Panc1 (cell line): Measurements from ENCODE around the gene PKP4.

Experiments
- POLR2AphosphoS5 ChIP-seq: IDR thresholded peaks from 2 replicates; pipeline ENCODE4 v1.6.1; 2012; ENCODE audit warnings: mild to moderate bottlenecking, low read depth, low read length, moderate library complexity
- REST ChIP-seq, 2 experiments: IDR thresholded peaks; 2 replicates each; pipeline ENCODE4 v1.6.1; 2011 to 2012; ENCODE audit warnings: low read depth in 2 of 2, control low read depth in 1 of 2, low read length in 1 of 2, mild to moderate bottlenecking in 1 of 2, moderate library complexity in 1 of 2; ENCODE audit not compliant: insufficient read depth in 1 of 2
- SIN3A ChIP-seq: IDR thresholded peaks from 2 replicates; pipeline ENCODE4 v1.6.1; 2012; ENCODE audit warnings: low read depth, mild to moderate bottlenecking, low read length, moderate library complexity, borderline replicate concordance; ENCODE audit not compliant: insufficient read depth
- TF ChIP-seq, protein P1 (sequence below): fragments of 450-650 bp; IDR thresholded peaks from 2 replicates; pipeline ENCODE4 v1.5.1; 2017; ENCODE audit warnings: mild to moderate bottlenecking

DNA sequence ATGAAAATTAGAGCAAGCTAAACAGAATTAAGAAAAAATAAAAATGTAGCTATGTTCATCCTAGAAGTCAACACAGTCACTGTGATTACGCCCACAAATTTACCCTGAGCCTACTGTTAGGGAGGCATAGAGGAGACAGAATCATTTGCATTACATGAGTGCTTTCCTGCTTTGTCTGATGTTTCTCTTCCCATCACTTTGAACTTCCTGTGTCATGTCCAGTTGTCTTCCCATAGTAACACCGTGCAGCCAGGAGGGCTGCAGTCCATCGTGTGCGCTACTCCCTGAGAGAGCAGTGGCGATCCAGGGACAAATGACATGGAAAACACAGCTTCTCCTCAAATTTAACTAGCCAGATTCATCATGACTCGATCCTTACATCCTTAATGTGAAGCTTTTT, 188.5 kb downstream of the PKP4 start:
- TF ChIP-seq, protein P1, sequence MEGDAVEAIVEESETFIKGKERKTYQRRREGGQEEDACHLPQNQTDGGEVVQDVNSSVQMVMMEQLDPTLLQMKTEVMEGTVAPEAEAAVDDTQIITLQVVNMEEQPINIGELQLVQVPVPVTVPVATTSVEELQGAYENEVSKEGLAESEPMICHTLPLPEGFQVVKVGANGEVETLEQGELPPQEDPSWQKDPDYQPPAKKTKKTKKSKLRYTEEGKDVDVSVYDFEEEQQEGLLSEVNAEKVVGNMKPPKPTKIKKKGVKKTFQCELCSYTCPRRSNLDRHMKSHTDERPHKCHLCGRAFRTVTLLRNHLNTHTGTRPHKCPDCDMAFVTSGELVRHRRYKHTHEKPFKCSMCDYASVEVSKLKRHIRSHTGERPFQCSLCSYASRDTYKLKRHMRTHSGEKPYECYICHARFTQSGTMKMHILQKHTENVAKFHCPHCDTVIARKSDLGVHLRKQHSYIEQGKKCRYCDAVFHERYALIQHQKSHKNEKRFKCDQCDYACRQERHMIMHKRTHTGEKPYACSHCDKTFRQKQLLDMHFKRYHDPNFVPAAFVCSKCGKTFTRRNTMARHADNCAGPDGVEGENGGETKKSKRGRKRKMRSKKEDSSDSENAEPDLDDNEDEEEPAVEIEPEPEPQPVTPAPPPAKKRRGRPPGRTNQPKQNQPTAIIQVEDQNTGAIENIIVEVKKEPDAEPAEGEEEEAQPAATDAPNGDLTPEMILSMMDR = no peak
- TF ChIP-seq POLR2AphosphoS5 (no peak), SIN3A (no peak), REST (IDR thresholded peaks at IDR 0.05; ENCODE audit: insufficient read depth in 1 of 2, low read depth in 2 of 2, low read length in 1 of 2) (no peak)
